HuH-7.5 (cell line): ENCODE data around the gene AKR7A2.
"Not testable (repeated sequence)": the region's sequence is repeated elsewhere in the genome, so short reads cannot be mapped to it uniquely, and the experiment has no call there.

Experiments
- DNase-seq: peaks from one replicate; pipeline ENCODE4 v3.0.0; 2011; ENCODE audit warnings: low spot score

AKR7A2 gene

DNA sequence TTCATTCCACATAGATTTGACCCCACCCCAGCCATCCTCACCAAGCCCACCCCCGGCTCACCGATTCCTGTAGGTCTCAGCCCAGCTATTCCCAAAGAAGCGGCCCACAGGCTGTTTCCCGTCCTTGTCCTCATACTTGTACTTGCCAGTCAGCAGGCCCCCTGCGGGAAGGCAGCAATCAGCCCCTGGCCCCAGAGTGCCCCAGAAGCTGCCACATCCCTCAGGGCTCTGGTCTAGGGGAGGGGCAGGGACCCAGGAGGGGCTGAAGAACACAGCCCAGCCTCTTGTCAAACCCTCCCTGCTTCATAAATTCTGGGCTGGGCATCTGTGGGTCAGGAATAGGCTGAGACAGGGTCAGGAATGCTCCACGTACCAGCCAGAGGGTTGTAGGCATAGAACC lies 5.0 kb downstream of the AKR7A2 start:
- DNase-seq, result no peak

DNA sequence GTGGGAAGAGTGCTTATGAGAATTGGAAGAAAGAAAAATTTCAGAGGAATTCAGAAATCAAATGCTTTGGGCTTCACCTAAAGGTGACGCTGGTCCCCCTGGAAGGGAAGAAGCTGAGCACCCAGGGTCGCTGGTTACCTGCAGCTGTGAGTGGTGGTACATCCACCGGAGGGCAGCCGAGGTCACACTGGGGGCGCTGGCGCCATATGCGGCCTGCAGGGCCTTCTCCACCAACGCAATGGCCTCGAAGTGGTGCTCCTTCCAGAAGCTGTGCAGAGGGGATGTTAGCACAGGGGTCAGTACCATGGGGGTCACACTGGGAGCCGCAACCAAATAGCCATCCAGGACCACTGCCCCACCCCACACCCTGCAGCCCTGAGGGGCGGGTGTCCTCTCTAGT lies 6.1 kb downstream of the AKR7A2 start:
- no peak for DNase-seq

DNA sequence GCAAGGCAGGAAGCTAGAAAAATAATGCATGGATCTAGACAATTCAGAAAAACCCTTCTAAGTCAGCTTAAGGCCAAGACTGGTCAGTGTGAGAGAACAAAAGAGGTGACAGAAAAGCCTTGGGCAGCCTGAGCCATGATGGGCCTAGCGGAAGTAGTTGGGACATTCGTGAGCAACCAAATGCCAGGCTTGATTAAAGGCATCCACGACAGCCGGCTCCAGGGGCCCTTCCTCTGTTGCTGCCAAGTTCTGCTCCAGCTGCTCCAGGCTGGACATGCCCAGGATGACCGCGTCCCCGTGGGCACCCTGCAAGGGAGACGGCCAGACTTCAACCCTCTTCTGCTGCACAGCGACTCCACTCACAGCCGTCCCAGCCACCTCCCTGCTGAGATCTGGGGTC lies 7.9 kb downstream of the AKR7A2 start:
- not testable (repeated sequence) for DNase-seq

DNA sequence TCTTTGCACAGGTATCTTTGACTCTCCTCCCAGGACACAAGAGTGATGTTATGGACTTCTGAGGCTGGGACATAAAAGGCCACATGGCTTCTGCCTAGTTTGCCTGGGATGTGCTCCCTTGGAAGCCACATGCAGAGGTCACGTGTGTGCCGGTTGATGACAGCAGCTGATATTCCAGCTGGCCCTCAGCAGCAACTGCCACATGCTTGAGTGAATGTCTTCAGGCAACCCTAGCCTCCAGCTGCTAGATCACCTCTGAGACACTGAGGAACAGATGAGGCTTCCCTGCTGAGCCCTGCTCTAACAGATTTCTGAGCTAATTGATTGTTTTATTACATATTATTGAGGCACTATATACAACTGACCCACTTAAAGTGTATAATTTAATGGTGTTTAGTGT lies 11.7 kb downstream of the AKR7A2 start:
- DNase-seq, result no peak

DNA sequence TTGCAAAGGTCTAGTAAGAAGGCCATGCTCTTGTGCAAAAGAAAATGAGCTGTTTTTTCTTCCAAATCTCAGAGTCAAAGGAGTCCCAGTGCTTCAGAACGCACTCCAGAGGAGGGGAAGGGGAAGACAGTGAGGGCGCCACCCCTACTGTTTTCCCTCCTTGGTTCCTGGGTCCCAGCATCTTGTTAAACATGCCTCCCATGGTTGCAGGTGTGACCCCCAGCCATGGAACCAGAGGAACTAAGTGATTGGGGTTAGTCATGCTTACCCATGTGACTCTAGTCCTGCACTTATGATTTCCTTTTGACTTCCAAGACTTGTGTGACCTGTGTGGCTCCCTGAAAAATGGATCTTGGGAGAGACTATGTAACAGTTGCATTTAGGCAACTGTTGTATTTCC lies 17.3 kb downstream of the AKR7A2 start:
- no peak for DNase-seq

DNA sequence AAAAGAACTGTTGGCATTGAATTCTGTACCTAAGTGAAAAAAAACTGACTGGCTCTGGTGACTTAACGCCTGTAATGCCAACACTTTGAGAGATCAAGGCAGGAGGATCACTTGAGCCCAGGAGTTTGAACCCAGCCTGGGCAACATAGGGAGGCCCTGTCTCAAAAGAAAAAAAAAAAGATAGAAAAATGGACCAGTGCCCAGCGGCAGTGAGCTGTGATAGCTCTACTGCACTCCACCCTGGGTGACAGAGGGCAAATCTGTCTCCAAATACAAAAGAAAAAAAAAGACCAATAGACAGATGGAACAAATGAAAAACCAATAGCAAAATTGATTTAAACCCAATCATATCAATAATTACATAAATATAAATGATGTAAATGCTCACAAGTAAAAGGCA lies 22.7 kb downstream of the AKR7A2 start:
- no peak for DNase-seq

DNA sequence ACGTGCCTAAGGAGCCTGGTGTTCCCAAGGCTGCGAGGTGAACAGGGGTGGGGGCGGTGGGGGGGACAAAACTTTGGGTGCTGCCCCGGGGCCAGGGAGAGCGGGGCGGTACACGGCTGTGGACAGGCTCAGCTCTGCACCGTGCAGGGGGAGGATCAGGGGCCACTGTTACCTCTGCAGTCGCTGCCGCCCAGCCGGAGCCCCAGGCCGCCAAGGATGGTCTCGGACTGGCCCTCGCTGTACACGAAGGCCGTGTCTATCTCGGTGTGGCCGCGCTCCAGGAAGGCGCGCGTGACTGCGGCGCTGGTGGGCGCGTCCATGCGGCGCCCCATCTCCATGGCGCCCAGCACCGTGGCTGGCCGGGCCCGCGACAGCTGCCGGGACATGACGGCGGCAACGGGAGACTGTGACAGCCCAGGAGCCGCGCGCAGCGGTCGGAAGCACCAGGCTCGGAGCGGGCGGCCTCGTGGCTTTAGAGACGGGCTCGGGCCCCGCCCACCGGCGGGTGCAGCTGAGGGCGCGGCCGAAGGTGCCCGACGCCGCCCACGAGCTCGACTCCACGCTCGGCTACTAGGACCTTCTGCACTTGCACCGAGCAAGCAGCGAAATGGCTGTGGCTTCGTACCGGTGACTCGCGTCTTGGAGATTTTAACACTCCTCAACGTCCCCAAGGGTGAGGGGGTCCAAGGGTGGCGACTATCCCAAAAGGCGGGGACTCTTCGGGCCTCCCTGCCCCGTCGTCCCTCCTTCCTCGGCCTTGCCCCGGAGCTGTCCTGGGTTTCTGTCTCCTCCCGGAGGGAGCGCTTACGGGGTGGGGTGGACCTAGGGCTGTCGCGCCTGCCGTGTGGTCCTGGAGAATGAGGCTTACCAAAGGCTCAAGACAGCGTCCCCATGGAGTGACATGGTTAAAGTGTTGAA lies 23.4 kb downstream of the AKR7A2 start, which contains the start of gene AKR7A3:
Gene AKR7A3 (minus strand): TSS at position 447 of the 918 bp plus-strand sequence. CDS start 61 bp downstream, at position 386.
- not testable (repeated sequence) for DNase-seq

DNA sequence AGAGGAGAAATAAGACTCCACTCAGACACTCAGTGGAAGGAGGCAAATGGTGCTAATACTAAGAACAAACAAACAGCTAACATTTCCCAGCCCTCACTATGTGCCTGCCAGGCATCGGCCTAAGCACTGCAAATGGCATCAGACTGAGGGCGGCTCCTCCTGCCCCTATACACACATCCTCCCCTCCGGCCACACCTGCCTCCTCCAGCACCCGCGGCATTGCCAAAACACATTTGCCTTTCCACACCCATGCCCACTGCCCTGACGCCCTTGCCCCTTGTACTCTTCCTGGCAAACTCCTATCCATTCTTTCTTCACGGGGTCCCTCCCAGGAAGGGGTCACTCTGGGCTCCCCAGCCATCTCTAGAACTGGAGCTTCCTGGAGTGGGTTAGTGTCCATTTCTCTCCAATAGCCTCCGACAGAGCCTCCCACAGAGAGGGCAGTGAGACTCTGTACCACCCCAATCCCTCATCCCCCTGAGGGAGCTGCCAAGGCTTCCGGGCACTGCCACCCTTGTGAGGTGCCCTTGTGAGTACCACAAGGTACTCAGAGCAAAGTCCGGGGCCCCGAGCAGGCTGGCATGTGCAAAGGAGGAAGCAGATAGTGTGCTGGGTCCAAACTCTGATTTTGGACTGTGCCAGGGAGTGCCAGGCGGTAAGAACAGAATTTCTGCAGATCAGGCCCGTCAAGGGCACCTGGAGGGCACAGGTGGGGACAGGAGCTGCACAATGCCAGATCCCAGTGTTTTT lies 24.3 kb downstream of the AKR7A2 start:
- DNase-seq, result no peak

DNA sequence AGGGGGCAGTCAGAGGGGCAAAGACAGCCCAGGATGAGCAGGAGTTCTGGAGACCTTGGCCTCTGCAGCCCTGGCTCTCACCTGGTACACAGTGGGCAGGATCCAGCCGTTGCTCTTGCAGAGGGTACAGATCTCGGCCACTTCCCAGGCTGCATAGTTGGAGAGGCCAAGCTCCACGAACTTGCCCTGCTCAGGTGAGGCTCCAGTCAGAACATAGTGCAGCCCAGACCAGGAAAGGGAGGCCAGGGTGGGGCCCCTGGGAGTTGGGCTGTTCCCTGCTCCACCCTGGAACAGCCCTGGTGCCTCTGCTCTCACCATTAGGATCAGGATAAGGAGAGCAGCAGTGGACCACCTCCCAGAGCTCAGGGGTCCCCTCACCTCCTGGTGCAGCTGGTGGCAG lies 26.1 kb downstream of the AKR7A2 start:
- DNase-seq, result not testable (repeated sequence)

DNA sequence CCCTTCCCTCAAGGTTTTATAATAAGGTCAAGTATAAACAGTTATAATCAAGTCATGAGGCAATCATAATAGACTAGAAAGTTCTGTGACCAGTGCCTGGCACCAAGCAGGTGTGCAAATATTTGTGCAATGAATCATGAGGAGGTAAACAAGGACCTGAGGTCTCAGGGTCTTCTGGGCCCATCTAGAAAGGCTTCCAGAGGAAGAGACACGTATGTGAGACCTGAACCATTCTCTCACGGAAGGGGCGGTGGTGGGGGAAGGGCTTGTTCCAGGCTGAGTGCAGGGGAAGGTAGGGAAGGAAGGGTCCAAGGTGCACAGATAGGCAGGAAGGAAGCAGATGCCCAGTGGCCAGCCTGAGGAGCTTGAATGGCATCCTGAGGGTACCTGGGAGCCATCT lies 26.6 kb downstream of the AKR7A2 start:
- DNase-seq, result not testable (repeated sequence)

DNA sequence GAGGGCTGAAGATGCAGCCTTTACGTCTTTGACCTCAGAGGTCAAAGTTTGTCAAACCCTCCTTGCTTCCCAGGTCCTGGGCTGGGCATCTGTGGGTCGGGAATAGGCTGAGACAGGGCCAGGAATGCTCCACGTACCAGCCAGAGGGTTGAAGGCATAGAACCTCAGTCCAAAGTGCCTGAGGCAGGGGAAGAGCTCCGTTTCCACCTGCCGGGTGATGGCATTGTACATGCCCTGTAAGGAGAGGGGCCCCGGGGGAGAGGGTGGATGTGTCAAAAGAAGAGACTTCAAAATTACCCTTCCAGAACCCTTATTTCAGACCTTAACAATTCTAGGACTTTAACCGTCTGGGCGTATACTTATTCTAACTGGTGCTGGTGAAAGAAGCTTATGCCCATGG lies 27.1 kb downstream of the AKR7A2 start:
- DNase-seq, result no peak

DNA sequence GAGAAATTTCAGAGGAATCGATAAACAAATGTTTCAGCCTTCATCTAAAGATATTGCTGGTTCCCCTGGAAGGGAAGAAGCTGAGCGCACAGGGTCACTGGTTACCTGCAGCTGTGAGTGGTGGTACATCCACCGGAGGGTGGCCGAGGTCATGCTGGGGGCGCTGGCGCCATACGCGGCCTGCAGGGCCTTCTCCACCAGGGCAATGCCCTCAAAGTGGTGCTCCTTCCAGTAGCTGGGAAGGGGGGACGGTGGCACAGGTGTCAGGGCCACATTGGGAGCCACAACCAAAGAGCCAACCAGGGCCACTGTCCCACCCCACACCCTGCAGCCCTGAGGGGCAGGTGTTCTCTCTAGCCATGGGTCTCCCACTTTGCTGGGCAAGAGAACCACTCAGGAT lies 28.1 kb downstream of the AKR7A2 start:
- DNase-seq, result no peak

DNA sequence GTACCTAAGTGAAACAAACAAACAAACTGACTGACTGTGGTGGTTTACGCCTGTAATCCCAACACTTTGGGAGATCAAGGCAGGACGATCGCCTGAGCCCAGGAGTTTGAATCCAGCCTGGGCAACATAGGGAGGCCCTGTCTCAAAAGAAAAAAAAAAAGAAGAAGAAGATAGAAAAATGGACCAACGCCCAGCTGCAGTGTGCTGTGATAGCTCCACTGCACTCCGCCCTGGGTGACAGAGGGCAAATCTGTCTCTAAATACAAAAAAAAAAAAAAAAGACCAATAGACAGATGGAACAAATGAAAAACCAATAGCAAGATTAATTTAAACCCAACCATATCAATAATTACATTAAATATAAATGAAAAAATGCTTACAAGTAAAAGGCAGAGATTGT lies 37.3 kb downstream of the AKR7A2 start:
- DNase-seq, result no peak

DNA sequence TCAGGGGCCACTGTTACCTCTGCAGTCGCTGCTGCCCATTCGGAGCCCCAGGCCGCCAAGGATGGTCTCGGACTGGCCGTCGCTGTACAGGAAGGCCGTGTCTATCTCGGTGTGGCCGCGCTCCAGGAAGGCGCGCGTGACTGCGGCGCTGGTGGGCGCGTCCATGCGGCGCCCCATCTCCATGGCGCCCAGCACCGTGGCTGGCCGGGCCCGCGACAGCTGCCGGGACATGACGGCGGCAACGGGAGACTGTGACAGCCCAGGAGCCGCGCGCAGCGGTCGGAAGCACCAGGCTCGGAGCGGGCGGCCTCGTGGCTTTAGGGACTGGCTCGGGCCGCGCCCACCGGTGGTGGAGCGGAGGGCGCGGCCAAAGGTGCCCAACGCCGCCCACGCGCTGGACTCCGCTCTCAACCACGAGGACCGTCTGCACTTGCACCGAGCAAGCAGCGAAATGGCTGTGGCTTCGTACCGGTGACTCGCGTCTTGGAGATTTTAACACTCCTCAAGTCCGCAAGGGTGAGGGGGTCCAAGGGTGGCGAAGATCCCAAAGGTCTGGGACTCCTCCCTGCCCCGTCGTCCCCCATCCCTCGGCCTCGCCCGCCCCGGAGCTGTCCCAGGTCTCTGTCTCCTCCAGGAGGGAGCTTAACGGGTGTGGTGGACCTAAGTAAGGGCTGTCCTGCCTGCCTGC lies 38.0 kb downstream of the AKR7A2 start:
- DNase-seq, result not testable (repeated sequence)

DNA sequence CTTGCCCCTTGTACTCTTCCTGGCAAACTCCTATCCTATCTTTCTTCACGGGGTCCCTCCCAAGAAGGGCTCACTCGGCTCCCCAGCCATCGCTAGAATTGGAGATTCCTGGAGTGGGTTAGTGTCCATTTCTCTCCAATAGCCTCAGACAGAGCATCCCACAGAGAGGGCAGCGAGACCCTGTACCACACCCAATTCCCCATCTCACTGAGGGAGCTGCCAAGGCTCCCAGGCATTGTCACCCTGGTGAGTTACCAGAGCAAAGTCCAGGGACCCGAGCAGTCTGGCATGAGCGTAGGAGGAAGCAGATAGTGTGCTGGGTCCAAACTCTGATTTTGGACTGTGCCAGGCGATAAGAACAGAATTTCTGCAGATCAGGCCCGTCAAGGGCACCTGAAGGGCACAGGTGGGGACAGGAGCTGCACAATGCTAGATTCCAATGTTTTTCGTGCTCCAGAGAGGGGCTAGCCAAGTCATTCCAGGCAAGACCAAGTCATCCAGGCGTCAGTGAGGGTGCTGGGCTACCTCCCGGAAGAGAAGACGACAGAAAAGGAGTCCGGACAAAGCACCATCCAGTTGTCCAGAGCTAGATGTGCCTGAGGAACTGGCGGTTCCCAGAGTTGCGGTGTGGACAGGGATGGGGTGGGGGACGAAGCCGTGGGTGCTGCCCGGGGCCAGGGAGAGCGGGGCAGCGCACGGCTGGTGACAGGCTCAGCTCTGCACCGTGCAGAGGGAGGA lies 38.7 kb downstream of the AKR7A2 start:
- DNase-seq, result no peak

DNA sequence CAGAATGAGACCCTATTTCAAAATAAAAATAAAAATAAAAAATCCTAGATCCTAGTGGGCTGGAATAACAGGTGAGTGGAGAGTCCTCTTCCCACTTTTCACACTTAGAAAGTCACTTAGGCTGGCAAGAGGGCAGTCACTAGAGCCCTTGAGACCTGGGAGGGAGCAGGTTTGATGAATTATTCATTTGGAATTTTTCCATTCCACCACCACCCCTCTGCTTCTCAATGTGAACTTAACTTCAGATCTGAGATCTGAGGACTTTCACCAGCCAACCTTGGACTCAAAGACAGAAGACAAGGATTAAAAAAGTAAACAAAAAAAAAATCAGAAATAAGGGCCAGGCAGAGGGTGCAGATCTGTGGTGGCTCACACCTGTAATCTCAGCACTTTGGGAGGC lies 39.9 kb downstream of the AKR7A2 start:
- DNase-seq, result no peak

DNA sequence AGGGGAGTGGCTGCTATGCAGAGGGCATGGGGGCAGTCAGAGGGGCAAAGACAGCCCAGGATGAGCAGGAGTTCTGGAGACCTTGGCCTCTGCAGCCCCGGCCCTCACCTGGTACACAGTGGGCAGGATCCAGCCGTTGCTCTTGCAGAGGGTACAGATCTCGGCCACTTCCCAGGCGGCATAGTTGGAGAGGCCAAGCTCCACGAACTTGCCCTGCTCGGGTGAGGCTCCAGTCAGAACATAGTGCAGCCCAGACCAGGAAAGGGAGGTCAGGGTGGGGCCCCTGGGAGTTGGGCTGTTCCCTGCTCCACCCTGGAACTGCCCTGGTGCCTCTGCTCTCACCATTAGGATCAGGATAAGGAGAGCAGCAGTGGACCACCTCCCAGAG lies 41.6 kb downstream of the AKR7A2 start:
- DNase-seq, result not testable (repeated sequence)

DNA sequence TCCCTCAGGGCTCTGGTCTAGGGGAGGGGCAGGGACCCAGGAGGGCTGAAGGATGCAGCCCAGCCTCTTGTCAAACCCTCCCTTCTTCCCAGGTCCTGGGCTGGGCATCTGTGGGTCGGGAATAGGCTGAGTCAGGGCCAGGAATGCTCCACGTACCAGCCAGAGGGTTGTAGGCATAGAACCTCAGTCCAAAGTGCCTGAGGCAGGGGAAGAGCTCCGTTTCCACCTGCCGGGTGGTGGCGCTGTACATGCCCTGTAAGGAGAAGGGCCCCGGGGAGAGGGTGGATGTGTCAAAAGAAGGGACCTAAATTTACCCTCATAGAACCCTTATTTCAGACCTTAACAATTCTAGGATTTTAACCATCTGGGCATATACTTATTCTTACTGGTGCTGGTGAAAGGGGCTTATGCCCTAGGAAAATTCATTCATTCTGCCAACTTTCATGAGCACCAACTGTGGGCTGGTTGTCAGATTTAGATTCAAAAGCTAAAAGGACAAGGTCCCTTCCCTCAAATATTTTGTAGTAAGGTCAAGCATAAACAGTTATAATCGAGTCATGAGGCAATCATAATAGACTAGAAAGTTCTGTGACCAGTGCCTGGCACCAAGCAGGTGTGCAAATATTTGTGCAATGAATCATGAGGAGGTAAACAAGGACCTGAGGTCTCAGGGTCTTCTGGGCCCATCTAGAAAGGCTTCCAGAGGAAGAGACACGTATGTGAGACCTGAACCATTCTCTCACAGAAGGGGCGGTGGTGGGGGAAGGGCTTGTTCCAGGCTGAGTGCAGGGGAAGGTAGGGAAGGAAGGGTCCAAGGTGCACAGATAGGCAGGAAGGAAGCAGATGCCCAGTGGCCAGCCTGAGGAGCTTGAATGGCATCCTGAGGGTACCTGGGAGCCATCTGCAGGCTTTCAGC lies 42.3 kb downstream of the AKR7A2 start:
- not testable (repeated sequence) for DNase-seq

DNA sequence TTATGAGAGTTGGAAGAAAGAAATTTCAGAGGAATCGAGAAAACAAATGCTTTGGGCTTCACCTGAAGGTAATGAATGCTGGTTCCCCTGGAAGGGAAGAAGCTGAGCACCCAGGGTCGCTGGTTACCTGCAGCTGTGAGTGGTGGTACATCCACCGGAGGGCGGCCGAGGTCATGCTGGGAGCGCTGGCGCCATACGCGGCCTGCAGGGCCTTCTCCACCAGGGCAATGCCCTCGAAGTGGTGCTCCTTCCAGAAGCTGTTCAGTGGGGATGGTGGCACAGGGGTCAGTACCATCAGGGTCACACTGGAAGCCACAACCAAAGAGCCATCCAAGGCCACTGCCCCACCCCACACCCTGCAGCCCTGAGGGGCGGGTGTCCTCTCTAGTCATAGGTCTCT lies 43.5 kb downstream of the AKR7A2 start:
- no peak for DNase-seq

DNA sequence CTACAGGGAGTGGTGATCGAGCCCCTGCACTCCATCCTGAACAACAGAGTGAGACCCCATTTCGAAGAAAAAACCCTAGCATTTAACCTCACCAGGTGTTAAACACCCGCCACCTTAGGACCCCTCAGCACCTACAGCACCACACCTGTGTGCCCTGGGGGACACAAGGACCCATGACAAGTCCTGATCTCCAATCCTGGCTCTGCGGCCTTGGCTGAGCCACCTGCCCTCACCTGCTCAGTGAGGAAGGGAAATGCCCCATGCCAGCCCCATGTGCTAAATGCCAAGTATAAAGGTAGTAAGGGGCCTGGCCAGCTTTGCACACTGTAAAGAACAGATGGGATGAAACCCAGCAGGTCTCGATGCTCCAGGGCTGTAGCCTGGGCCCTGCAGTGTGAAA lies 49.2 kb downstream of the AKR7A2 start:
- no peak for DNase-seq

DNA sequence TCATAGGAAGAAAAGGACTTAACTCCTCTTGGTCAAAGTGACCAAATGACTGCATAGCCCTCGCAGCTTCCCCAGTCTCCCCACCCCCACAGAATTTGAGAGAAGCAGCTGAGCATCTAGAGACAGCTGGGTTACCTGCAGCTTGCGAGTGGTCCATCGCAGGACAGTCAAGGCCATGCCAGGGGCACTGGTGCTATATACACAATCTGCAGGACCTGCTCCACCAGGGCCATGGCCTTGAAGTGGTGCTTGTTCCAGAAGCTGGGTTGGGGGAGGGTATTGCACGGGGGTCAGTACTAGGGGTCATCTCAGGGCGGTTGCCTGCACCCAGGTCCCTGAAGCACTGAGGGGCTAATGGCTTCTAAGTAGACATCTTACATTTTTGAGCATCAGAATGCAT lies 49.9 kb downstream of the AKR7A2 start:
- DNase-seq, result no peak
